GM19452 (cell line): ENCODE results near the gene GLI1.
A peak's percentile ranks its signal among the peaks of the same experiment; 100 is the strongest.

Experiments used
- ATAC-seq: cut with Tn5 transposase; IDR thresholded peaks from one replicate; pipeline ENCODE4 v1.9.1; 2021; ENCODE audit not compliant: unreplicated experiment

GLI1 gene

GRCh38 chr12:57460841-57461275, 1.3 kb downstream of the GLI1 start:
- no peak for ATAC-seq

- no peak for ATAC-seq
Observed at GRCh38 chr12:57461276-57461916, 1.8 kb downstream of the GLI1 start.

GRCh38 chr12:57461917-57462250, 2.3 kb downstream of the GLI1 start:
- ATAC-seq: no peak

- peak; percentile 73 for ATAC-seq
Observed at GRCh38 chr12:57462251-57462911, 2.8 kb downstream of the GLI1 start.

GRCh38 chr12:57462912-57463253, 3.3 kb downstream of the GLI1 start:
- no peak for ATAC-seq

- ATAC-seq: no peak
Observed at GRCh38 chr12:57464569-57464968, 5.0 kb downstream of the GLI1 start.

GRCh38 chr12:57465030-57465746, 5.6 kb downstream of the GLI1 start:
- no peak for ATAC-seq

GRCh38 chr12:57465747-57466505, 6.3 kb downstream of the GLI1 start:
- ATAC-seq: no peak

- ATAC-seq: no peak
Observed at GRCh38 chr12:57467212-57467874, 7.8 kb downstream of the GLI1 start.

GRCh38 chr12:57467915-57468314, 8.3 kb downstream of the GLI1 start:
- no peak for ATAC-seq

- no peak for ATAC-seq
Observed at GRCh38 chr12:57469296-57470164, 9.9 kb downstream of the GLI1 start.

- no peak for ATAC-seq
Observed at GRCh38 chr12:57470286-57470969, 10.8 kb downstream of the GLI1 start.

- no peak for ATAC-seq
Observed at GRCh38 chr12:57470970-57471656, 11.5 kb downstream of the GLI1 start.

GRCh38 chr12:57471661-57472060, 12.1 kb downstream of the GLI1 start:
- no peak for ATAC-seq

- ATAC-seq: no peak
Observed at GRCh38 chr12:57472391-57472790, 12.8 kb downstream of the GLI1 start.

- no peak for ATAC-seq
Observed at GRCh38 chr12:57473392-57473791, 13.8 kb downstream of the GLI1 start.

- no peak for ATAC-seq
Observed at GRCh38 chr12:57473886-57474285, 14.3 kb downstream of the GLI1 start.

- no peak for ATAC-seq
Observed at GRCh38 chr12:57474430-57474829, 14.8 kb downstream of the GLI1 start.

GRCh38 chr12:57474862-57475261, 15.3 kb downstream of the GLI1 start:
- no peak for ATAC-seq
